ENCODE measurements around the gene SLC38A2.

Gene SLC38A2

GRCh38 chr12:46391630-46392029 lies 19.1 kb upstream of the SLC38A2 start:
- no peak for DNase-seq (ENCODE audit: low read depth in 3 of 3)

- DNase-seq (ENCODE audit: low read depth in 3 of 3) = no peak
These were observed 18.3 kb upstream of the SLC38A2 start for GRCh38 chr12:46390881-46391280.

- DNase-seq (ENCODE audit: low read depth in 3 of 3) = no peak
These were observed 17.7 kb upstream of the SLC38A2 start for GRCh38 chr12:46390304-46390703.

- no peak for DNase-seq (ENCODE audit: low read depth in 3 of 3)
These were observed 16.6 kb upstream of the SLC38A2 start for GRCh38 chr12:46389031-46389616.

- no peak for DNase-seq (ENCODE audit: low read depth in 3 of 3)
These were observed 16.0 kb upstream of the SLC38A2 start for GRCh38 chr12:46388427-46389021.

GRCh38 chr12:46387670-46388069 lies 15.1 kb upstream of the SLC38A2 start:
- no peak for DNase-seq (ENCODE audit: low read depth in 3 of 3)

- no peak for DNase-seq (ENCODE audit: low read depth in 3 of 3)
These were observed 14.5 kb upstream of the SLC38A2 start for GRCh38 chr12:46386877-46387629.

- no peak for DNase-seq (ENCODE audit: low read depth in 3 of 3)
These were observed 13.8 kb upstream of the SLC38A2 start for GRCh38 chr12:46386360-46386867.

- no peak for DNase-seq (ENCODE audit: low read depth in 3 of 3)
These were observed 12.9 kb upstream of the SLC38A2 start for GRCh38 chr12:46385438-46385837.

GRCh38 chr12:46384451-46385309 lies 12.1 kb upstream of the SLC38A2 start:
- DNase-seq (ENCODE audit: low read depth in 3 of 3) = no peak

GRCh38 chr12:46383654-46384450 lies 11.3 kb upstream of the SLC38A2 start:
- DNase-seq (ENCODE audit: low read depth in 3 of 3) = peak; percentile 49 to 67 (median 51)

- peak; percentile 89 to 94 (median 90) for DNase-seq (ENCODE audit: low read depth in 3 of 3)
These were observed 10.5 kb upstream of the SLC38A2 start for GRCh38 chr12:46382964-46383653.

- DNase-seq (ENCODE audit: low read depth in 3 of 3) = no peak
These were observed 9.9 kb upstream of the SLC38A2 start for GRCh38 chr12:46382408-46382963.

- DNase-seq (ENCODE audit: low read depth in 3 of 3) = no peak
These were observed 8.3 kb upstream of the SLC38A2 start for GRCh38 chr12:46380881-46381280.

GRCh38 chr12:46380022-46380796 lies 7.6 kb upstream of the SLC38A2 start:
- DNase-seq (ENCODE audit: low read depth in 3 of 3) = no peak

- no peak for DNase-seq (ENCODE audit: low read depth in 3 of 3)
These were observed 6.8 kb upstream of the SLC38A2 start for GRCh38 chr12:46379352-46379751.

GRCh38 chr12:46378530-46378929 lies 6.0 kb upstream of the SLC38A2 start:
- DNase-seq (ENCODE audit: low read depth in 3 of 3) = no peak

- no peak for DNase-seq (ENCODE audit: low read depth in 3 of 3)
These were observed 5.1 kb upstream of the SLC38A2 start for GRCh38 chr12:46377678-46378077.

GRCh38 chr12:46376579-46376978 lies 4.0 kb upstream of the SLC38A2 start:
- DNase-seq (ENCODE audit: low read depth in 3 of 3) = no peak
